Natural killer cell (primary cell): ENCODE results near the gene LBH. TPM values are rescaled to one million over a fixed set of nuclear protein-coding genes. Genes with fewer than 3 reads are reported as not detected.
A peak's percentile ranks its signal among the peaks of the same experiment; 100 is the strongest.

ENCODE experiments used
- ATAC-seq, 3 donors: fragments of 150-1000 bp in 2 of 3; fragments of 200-7000 bp in 1 of 3; cut with Tn5 transposase; 1 replicate in 1 of 3; 2 replicates in 2 of 3; pipeline ENCODE4 v1.10.0; 2021; ENCODE audit warnings: mild to moderate bottlenecking in 2 of 3, moderate library complexity in 2 of 3
- DNase-seq, 2 donors: peaks; one replicate each; pipeline versions ENCODE4 v3.0.0 to v3.0.0-alpha.2; 2013 to 2021; ENCODE audit warnings: mixed read lengths in 1 of 2
- H3K27ac ChIP-seq: one replicate; pipeline ENCODE4 v1.5.1; 2013; ENCODE audit warnings: mild to moderate bottlenecking, low read length
- H3K27me3 ChIP-seq: one replicate; pipeline ENCODE4 v1.6.1; 2013; ENCODE audit warnings: low read length; ENCODE audit not compliant: control insufficient read depth, insufficient read depth
- H3K36me3 ChIP-seq: one replicate; pipeline ENCODE4 v1.6.1; 2013; ENCODE audit warnings: low read length; ENCODE audit not compliant: control insufficient read depth, insufficient read depth
- H3K4me1 ChIP-seq: one replicate; pipeline ENCODE4 v1.6.1; 2013; ENCODE audit warnings: low read length; ENCODE audit not compliant: control insufficient read depth, insufficient read depth
- H3K4me3 ChIP-seq: one replicate; pipeline ENCODE4 v1.5.1; 2013; ENCODE audit warnings: low read length
- H3K9me3 ChIP-seq: one replicate; pipeline ENCODE4 v1.6.1; 2013; ENCODE audit warnings: low read length; ENCODE audit not compliant: control insufficient read depth, insufficient read depth
- H3K27ac Mint-ChIP-seq, 2 donors: one replicate each; pipeline ENCODE4 v1.8.0; 2022; ENCODE audit warnings: mild to moderate bottlenecking in 2 of 2, mixed read lengths in 2 of 2, moderate library complexity in 1 of 2
- H3K27me3 Mint-ChIP-seq, 2 donors: one replicate each; pipeline ENCODE4 v1.8.0; 2022; ENCODE audit warnings: low read depth in 2 of 2, mixed read lengths in 2 of 2
- H3K36me3 Mint-ChIP-seq: one replicate; pipeline ENCODE4 v1.8.0; 2022; ENCODE audit warnings: mixed read lengths
- H3K4me1 Mint-ChIP-seq, 2 donors: one replicate each; pipeline ENCODE4 v1.8.0; 2022; ENCODE audit warnings: mixed read lengths in 2 of 2
- H3K4me3 Mint-ChIP-seq: one replicate; pipeline ENCODE4 v1.8.0; 2022; ENCODE audit warnings: mild to moderate bottlenecking, moderate library complexity, mixed read lengths
- H3K9me3 Mint-ChIP-seq, 2 donors: one replicate each; pipeline ENCODE4 v1.8.0; 2022; ENCODE audit warnings: mixed read lengths in 2 of 2
- WGBS: methylation state at CpG from one replicate; pipeline ENCODE4 v1.1.7; 2013; ENCODE audit warnings: missing lambda C conversion rate; ENCODE audit not compliant: insufficient coverage; 5-methylcytosine and 5-hydroxymethylcytosine counted together
- intact Hi-C: fragments of 100-400 bp; cut with micrococcal nuclease; formaldehyde crosslinking; loops from one replicate; pipeline ENCODE4 v1.14.2; 2022
- total RNA-seq, 4 donors: library from RNA; stranded (reverse); fragments of 120-200 nt in 1 of 4; gene quantifications; one replicate each; pipeline versions ENCODE4 v1.2.3 to v1.2.4, GENCODE V29; 2013 to 2022
- TF ChIP-seq, protein P1 (sequence below): fragments of 200-600 bp; IDR thresholded peaks from one replicate; pipeline ENCODE4 v1.8.0; 2022; ENCODE audit warnings: antibody characterized with exemption

The LBH gene
- total RNA-seq, 3 donors from 2014 or later (not counting 1 experiment from before 2014, with no cell fraction given), result 157 to 197 (median 158) TPM

- peaks cover 43% of the 10 kb centered on the region for H3K36me3 ChIP-seq
- Mint-ChIP-seq H3K36me3 (peaks cover 6% of the 10 kb centered on the region), H3K27ac (peak overlapping the region; percentile 89 to 93), H3K9me3 (no peaks in the 10 kb centered on the region), H3K4me1 (peaks cover 77 to 80% of the 10 kb centered on the region in 2 donors), H3K4me3 (peak overlapping the region; percentile 17), H3K27me3 (no peaks in the 10 kb centered on the region)
- WGBS, result 88% methylated on average over 1 of the region's 1 CpG
- TF ChIP-seq, protein P1, sequence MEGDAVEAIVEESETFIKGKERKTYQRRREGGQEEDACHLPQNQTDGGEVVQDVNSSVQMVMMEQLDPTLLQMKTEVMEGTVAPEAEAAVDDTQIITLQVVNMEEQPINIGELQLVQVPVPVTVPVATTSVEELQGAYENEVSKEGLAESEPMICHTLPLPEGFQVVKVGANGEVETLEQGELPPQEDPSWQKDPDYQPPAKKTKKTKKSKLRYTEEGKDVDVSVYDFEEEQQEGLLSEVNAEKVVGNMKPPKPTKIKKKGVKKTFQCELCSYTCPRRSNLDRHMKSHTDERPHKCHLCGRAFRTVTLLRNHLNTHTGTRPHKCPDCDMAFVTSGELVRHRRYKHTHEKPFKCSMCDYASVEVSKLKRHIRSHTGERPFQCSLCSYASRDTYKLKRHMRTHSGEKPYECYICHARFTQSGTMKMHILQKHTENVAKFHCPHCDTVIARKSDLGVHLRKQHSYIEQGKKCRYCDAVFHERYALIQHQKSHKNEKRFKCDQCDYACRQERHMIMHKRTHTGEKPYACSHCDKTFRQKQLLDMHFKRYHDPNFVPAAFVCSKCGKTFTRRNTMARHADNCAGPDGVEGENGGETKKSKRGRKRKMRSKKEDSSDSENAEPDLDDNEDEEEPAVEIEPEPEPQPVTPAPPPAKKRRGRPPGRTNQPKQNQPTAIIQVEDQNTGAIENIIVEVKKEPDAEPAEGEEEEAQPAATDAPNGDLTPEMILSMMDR, result no peak
- no peaks in the 10 kb centered on the region for H3K9me3 ChIP-seq
- no peak overlapping the region for H3K4me3 ChIP-seq
- intact Hi-C loops, result no loop called here
- H3K4me1 ChIP-seq, result peaks cover 59% of the 10 kb centered on the region
- no peak overlapping the region for H3K27ac ChIP-seq
- DNase-seq, result no peak
- no peak for ATAC-seq
- H3K27me3 ChIP-seq, result no peaks in the 10 kb centered on the region
These were observed 23.3 kb downstream of the LBH start for GRCh38 chr2:30254685-30255001.

GRCh38 chr2:30255026-30255425 is 23.7 kb downstream of the LBH start:
- H3K9me3 ChIP-seq, result no peaks in the 10 kb centered on the region
- ATAC-seq, result no peak
- no peaks in the 10 kb centered on the region for H3K27me3 ChIP-seq
- no peak overlapping the region for H3K4me3 ChIP-seq
- H3K27ac ChIP-seq, result no peak overlapping the region
- H3K4me1 ChIP-seq, result peaks cover 57% of the 10 kb centered on the region
- no peak for DNase-seq
- Mint-ChIP-seq H3K27me3 (no peaks in the 10 kb centered on the region), H3K9me3 (no peaks in the 10 kb centered on the region), H3K36me3 (peaks cover 8% of the 10 kb centered on the region), H3K4me3 (peak overlapping the region; percentile 17), H3K27ac (peak overlapping the region; percentile 89 to 93), H3K4me1 (peaks cover 77 to 80% of the 10 kb centered on the region in 2 donors)
- 92% methylated on average over 16 of the region's 16 CpGs for WGBS
- intact Hi-C loops, result no loop called here
- peaks cover 47% of the 10 kb centered on the region for H3K36me3 ChIP-seq
- TF ChIP-seq, protein P1, result no peak

DNA sequence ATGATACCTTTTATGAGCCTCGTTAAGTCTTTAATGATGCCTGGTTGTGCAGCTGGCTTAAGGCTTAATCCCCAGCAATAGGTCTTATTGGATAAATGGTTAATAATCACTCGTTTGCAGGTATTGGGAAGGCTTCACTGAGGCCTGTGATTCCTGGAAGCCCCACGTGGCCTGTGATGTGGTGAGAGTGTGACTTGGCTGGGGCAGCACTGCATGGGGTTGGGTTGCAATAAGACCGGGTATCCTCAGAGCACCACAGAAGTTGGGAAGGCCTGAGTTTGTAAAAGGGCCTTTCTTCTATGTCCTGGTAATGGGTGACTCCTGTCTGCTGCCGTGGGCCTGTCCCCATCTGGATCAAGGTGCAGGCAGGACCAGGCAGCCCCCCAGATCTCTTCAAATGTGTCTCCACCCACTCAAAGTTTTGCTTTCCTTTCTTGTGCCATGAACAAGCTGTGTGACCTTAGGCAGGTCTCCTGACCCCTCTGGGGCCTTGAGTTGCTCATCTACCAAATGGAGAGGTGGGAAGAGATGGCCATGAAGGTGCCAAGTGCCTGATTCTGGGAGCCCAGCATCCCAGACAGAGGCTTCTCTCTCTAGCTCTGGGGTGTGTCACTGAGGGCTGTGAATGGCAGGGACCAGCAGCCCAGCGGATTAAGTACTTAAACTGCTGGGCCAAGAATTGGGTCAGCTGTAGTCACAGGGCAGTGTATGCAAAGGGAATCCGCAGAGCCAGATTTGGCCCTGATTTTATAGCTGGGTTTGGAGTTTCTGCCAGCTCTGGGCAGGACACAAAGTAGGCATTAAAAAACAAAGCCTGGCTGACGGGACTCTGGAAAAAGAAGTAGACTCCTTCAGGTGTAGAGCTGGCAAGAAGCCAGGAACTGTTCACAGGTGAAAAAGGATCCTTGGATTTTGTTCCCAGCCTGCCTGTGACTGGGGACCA is 24.4 kb downstream of the LBH start:
- peaks cover 43% of the 10 kb centered on the region for H3K36me3 ChIP-seq
- intact Hi-C loops, result no loop called here
- DNase-seq (no peak), ATAC-seq (peak in 1 of 3 donors; percentile 41)
- no peaks in the 10 kb centered on the region for H3K9me3 Mint-ChIP-seq
- H3K4me1 Mint-ChIP-seq, result peaks cover 79% of the 10 kb centered on the region in 2 donors
- H3K4me3 Mint-ChIP-seq, result peak overlapping the region; percentile 58
- TF ChIP-seq, protein P1, result no peak
- H3K27ac ChIP-seq, result no peak overlapping the region
- peak overlapping the region; percentile 89 to 93 for H3K27ac Mint-ChIP-seq
- no peaks in the 10 kb centered on the region for H3K9me3 ChIP-seq
- no peaks in the 10 kb centered on the region for H3K27me3 ChIP-seq
- H3K36me3 Mint-ChIP-seq, result peaks cover 8% of the 10 kb centered on the region
- no peaks in the 10 kb centered on the region for H3K27me3 Mint-ChIP-seq
- H3K4me1 ChIP-seq, result peaks cover 51% of the 10 kb centered on the region
- H3K4me3 ChIP-seq, result no peak overlapping the region
- WGBS, result 72% methylated on average over 8 of the region's 8 CpGs
